LHCN-M2 (cell line): ENCODE measurements around the gene DISP3. TPM values are rescaled to one million over a fixed set of nuclear protein-coding genes. Genes with fewer than 3 reads are reported as not detected.

ENCODE experiments used
- DNase-seq: peaks from one replicate; pipeline ENCODE4 v3.0.0-alpha.2; 2012; ENCODE audit warnings: low read depth
- total RNA-seq: library from RNA; depleted of rRNA; stranded (reverse); fragments of >200 nt; gene quantifications from 2 replicates; pipeline ENCODE4 v1.2.3, GENCODE V29; 2014

Gene DISP3
- total RNA-seq, 1 experiment from 2014 or later: not detected

GRCh38 chr1:11487196-11487751, 8.3 kb downstream of the DISP3 start:
- DNase-seq: no peak

- DNase-seq: no peak
Measured at GRCh38 chr1:11488201-11488770, 9.3 kb downstream of the DISP3 start.

GRCh38 chr1:11488966-11489625, 10.1 kb downstream of the DISP3 start:
- no peak for DNase-seq

- DNase-seq: no peak
Measured at GRCh38 chr1:11492235-11492634, 13.3 kb downstream of the DISP3 start.

GRCh38 chr1:11493972-11494655, 15.2 kb downstream of the DISP3 start:
- DNase-seq: no peak

GRCh38 chr1:11494771-11495170, 15.8 kb downstream of the DISP3 start:
- no peak for DNase-seq

GRCh38 chr1:11495579-11495978, 16.6 kb downstream of the DISP3 start:
- DNase-seq: no peak

- no peak for DNase-seq
Measured at GRCh38 chr1:11496551-11497080, 17.7 kb downstream of the DISP3 start.

GRCh38 chr1:11498956-11499594, 20.1 kb downstream of the DISP3 start:
- no peak for DNase-seq

GRCh38 chr1:11499601-11500331, 20.8 kb downstream of the DISP3 start:
- DNase-seq: no peak

- DNase-seq: no peak
Measured at GRCh38 chr1:11500881-11501280, 21.9 kb downstream of the DISP3 start.

GRCh38 chr1:11501491-11501897, 22.5 kb downstream of the DISP3 start:
- no peak for DNase-seq

GRCh38 chr1:11501906-11502485, 23.0 kb downstream of the DISP3 start:
- DNase-seq: no peak

GRCh38 chr1:11502516-11502915, 23.6 kb downstream of the DISP3 start:
- DNase-seq: no peak

GRCh38 chr1:11504599-11504998, 25.6 kb downstream of the DISP3 start:
- no peak for DNase-seq

GRCh38 chr1:11505591-11506538, 26.9 kb downstream of the DISP3 start:
- no peak for DNase-seq

GRCh38 chr1:11507309-11507708, 28.4 kb downstream of the DISP3 start:
- DNase-seq: no peak

GRCh38 chr1:11513681-11514080, 34.7 kb downstream of the DISP3 start:
- no peak for DNase-seq

GRCh38 chr1:11514366-11514765, 35.4 kb downstream of the DISP3 start:
- no peak for DNase-seq
